ENCODE measurements around the gene CNTN6.

CNTN6 gene

DNA sequence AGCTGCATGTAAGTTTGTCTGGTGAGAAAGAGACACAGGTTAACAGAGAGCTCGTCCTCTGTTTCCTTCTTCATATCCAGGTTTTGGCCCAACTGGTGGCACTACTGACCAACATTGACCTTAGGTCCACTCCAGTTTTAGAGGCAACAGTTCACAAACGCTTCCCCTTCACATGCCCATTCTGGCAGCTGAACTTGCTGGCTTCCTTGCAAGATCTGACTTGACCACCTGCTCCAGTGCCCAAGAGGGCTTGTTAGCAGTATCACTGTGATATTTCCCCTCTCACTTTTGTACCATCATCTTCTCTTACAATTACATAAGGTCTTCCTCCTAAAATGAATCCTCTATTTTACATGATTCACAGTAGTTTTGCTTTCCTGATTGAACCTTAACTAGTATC lies 71.3 kb downstream of the CNTN6 start:
- Histone ChIP-seq H3K27ac (no peak overlapping the region), H3K4me2 (no peak overlapping the region), H4K20me1 (no peaks in the 10 kb centered on the region), H3K27me3 (no peaks in the 10 kb centered on the region), H3K4me3 (no peak overlapping the region), H3K9ac (no peak overlapping the region), H3K4me1 (no peaks in the 10 kb centered on the region), H3K36me3 (no peaks in the 10 kb centered on the region), H3K9me3 (no peaks in the 10 kb centered on the region)
- TF ChIP-seq Cebpa-rat (IDR thresholded peaks at IDR 0.05): no peak

DNA sequence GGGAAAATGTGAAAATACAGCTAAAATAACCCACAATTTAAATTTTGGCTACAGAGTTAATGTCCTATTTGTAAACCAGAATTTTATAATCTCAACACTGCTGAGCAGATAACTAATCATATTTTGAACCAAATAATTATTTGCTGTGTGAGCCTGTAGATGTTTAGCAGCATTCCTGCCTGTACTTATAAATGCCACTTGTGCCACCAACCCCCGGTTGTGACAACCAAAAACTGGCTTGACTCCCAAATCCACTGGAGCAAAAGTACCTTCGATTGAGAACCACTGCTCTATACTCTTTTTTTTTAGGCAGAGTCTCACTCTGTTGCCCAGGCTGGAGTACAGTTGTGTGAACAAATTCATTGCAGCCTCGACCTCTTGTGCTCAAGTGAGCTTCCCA lies 78.5 kb downstream of the CNTN6 start:
- no peak overlapping the region for H3K4me2 ChIP-seq
- no peak overlapping the region for H3K9ac ChIP-seq
- no peaks in the 10 kb centered on the region for H3K27me3 ChIP-seq
- H4K20me1 ChIP-seq: no peaks in the 10 kb centered on the region
- no peaks in the 10 kb centered on the region for H3K36me3 ChIP-seq
- no peaks in the 10 kb centered on the region for H3K9me3 ChIP-seq
- H3K27ac ChIP-seq: no peak overlapping the region
- no peak overlapping the region for H3K4me3 ChIP-seq
- H3K4me1 ChIP-seq: no peaks in the 10 kb centered on the region
- TF ChIP-seq Cebpa-rat (IDR thresholded peaks at IDR 0.05): no peak

DNA sequence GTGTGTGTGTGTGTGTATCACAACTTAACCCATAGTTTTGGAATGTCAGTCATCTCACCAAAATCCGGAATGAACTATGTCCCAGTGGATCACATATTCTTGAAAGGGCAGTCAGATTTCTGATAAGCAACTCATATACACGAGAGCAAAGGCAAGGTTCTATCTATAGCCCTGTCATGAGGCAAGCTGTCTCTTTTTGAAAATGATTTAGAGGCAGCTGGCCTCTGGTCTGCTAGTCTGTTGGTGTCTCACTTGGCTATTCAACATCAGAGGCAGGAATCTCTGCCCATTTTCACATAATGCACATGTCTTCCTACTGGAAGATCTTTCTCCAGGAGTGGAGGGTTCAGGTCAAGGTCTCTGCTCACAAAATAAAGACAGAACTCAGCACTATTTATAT lies 79.8 kb downstream of the CNTN6 start:
- Histone ChIP-seq H3K4me3 (no peak overlapping the region), H4K20me1 (no peaks in the 10 kb centered on the region), H3K27ac (no peak overlapping the region), H3K4me1 (no peaks in the 10 kb centered on the region), H3K36me3 (no peaks in the 10 kb centered on the region), H3K27me3 (no peaks in the 10 kb centered on the region), H3K9ac (no peak overlapping the region), H3K9me3 (no peaks in the 10 kb centered on the region), H3K4me2 (no peak overlapping the region)
- TF ChIP-seq Cebpa-rat (IDR thresholded peaks at IDR 0.05): no peak

DNA sequence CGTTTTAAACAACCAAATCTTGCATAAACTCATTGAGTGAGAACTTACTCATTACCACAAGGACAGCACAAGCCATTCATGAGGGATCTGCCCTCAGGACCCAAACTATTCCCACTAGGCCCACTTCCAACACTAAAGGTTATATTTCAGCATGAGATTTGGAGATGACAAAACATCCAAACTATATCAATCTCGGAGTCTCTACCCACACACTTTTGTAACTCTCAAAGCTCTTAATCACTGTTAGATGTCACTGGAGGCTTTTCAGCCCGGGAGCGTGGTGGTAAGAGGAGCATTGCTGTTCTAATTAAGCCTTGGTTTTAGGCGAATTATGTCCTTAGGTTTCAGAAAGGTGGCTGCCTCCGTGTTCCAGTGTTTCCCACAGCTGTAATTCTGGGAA lies 86.3 kb downstream of the CNTN6 start:
- Histone ChIP-seq H3K27ac (no peak overlapping the region), H3K36me3 (no peaks in the 10 kb centered on the region), H3K9me3 (no peaks in the 10 kb centered on the region), H3K4me3 (no peak overlapping the region), H3K4me1 (no peaks in the 10 kb centered on the region), H3K27me3 (no peaks in the 10 kb centered on the region), H3K9ac (no peak overlapping the region), H4K20me1 (no peaks in the 10 kb centered on the region), H3K4me2 (no peak overlapping the region)
- TF ChIP-seq Cebpa-rat (IDR thresholded peaks at IDR 0.05): no peak

DNA sequence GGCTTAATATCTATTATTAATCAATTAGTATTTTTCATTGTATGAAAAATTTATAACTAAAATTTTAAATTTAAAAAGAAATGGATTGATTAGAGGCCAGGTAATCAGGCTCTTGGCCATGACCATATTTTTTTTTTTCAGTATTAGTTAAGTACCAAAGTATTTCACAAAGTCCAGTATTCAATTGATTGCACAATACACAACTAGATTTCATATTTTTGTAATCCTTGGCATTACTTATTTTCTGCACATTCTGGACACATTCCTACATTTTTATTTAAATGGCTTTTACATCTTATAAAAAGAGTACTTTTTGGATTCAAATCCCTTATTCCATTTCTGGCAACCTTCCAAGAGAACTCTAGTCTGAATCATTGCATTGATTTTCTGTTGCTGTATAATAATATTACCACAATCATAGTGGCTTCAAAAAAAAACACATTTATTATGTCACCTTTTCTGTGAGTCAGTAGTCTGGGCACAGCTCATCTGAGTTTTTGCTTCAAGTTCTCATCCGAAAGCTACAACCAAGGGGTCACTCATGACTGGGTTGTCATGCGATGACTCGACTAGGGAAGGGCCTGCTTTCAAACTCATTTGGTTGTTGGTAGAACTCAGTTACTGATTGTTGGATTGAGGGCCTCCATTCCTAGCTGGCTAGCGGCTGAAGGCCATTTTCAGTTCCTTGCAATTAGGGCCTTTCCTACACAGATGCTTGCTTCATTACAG lies 90.7 kb downstream of the CNTN6 start:
- H3K4me3 ChIP-seq: no peak overlapping the region
- no peak for TF ChIP-seq Cebpa-rat (IDR thresholded peaks at IDR 0.05)
- H3K9me3 ChIP-seq: no peaks in the 10 kb centered on the region
- no peaks in the 10 kb centered on the region for H4K20me1 ChIP-seq
- H3K4me2 ChIP-seq: no peak overlapping the region
- H3K27ac ChIP-seq: no peak overlapping the region
- no peak overlapping the region for H3K9ac ChIP-seq
- no peaks in the 10 kb centered on the region for H3K27me3 ChIP-seq
- H3K4me1 ChIP-seq: peaks cover 5% of the 10 kb centered on the region; the same call in 1 of the 2 replicates
- no peaks in the 10 kb centered on the region for H3K36me3 ChIP-seq

DNA sequence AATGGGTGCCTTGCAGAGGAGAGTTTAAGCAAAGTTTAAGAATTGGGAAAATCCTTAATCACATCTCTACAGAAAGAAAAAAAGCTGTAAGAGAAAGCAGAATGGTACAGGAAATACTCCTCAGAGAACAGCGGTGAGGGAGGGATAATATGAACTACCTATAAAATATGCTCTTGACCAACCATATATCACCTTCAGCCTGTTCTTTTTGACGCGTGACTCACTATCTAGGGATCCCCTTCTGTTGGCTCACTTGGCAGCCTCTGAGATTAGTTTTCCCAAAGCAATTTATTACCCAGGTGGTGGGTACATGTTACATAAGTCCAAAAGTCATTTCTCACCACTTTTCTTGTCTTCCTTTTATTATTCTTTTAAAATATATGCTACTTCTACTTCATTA lies 97.7 kb downstream of the CNTN6 start:
- H4K20me1 ChIP-seq: no peaks in the 10 kb centered on the region
- H3K9me3 ChIP-seq: no peaks in the 10 kb centered on the region
- H3K4me1 ChIP-seq: peaks cover 5% of the 10 kb centered on the region; the same call in 1 of the 2 replicates
- no peak overlapping the region for H3K4me3 ChIP-seq
- no peak overlapping the region for H3K9ac ChIP-seq
- H3K36me3 ChIP-seq: no peaks in the 10 kb centered on the region
- no peak overlapping the region for H3K4me2 ChIP-seq
- no peak overlapping the region for H3K27ac ChIP-seq
- TF ChIP-seq Cebpa-rat (IDR thresholded peaks at IDR 0.05): no peak
- H3K27me3 ChIP-seq: no peaks in the 10 kb centered on the region

DNA sequence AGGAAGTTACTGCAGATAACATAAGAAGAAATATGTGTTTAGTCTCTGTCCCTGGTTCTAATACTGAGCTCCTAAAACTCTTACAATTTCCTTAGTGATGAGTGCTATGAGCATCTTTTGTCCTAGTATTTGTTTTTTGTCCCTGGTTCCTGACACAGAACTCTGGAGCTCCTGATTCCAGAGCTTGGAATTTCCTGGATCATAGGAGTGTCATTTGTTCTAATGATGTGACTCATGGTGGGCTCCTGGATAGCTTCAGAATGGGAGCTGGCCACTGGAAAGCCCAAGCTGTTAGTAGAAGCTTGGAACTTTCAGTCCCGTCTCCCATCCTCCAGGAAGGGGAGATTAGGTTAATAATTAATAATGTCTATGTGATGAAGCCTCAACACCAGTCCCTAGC lies 98.2 kb downstream of the CNTN6 start:
- H3K4me1 ChIP-seq: peaks cover 5% of the 10 kb centered on the region; the same call in 1 of the 2 replicates
- TF ChIP-seq Cebpa-rat (IDR thresholded peaks at IDR 0.05): no peak
- no peak overlapping the region for H3K9ac ChIP-seq
- no peak overlapping the region for H3K4me2 ChIP-seq
- H3K36me3 ChIP-seq: no peaks in the 10 kb centered on the region
- no peak overlapping the region for H3K4me3 ChIP-seq
- no peaks in the 10 kb centered on the region for H3K27me3 ChIP-seq
- no peak overlapping the region for H3K27ac ChIP-seq
- no peaks in the 10 kb centered on the region for H3K9me3 ChIP-seq
- no peaks in the 10 kb centered on the region for H4K20me1 ChIP-seq

DNA sequence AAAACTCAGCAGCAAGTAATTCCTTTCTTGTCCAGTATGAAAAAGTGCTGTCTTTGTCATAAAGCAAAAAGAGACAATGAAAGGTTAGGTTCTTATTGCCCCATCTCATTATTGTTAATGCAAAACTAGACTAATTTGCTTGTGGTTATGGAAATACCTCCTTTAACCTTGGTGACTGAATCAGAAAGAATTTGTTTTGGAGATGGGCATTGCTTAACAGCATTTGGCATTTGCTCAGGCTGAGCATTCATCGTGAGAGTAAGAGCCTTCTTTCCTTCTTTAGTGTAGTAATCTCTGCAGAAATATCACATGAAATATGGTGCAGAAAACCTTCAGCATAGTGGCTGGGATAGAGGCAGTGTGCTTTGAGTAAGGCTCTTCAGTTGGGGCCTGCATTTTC lies 103.1 kb downstream of the CNTN6 start:
- H3K4me2 ChIP-seq: no peak overlapping the region
- H3K9me3 ChIP-seq: no peaks in the 10 kb centered on the region
- H3K9ac ChIP-seq: no peak overlapping the region
- no peak overlapping the region for H3K4me3 ChIP-seq
- no peak for TF ChIP-seq Cebpa-rat (IDR thresholded peaks at IDR 0.05)
- H3K4me1 ChIP-seq: no peaks in the 10 kb centered on the region
- no peaks in the 10 kb centered on the region for H3K27me3 ChIP-seq
- no peaks in the 10 kb centered on the region for H4K20me1 ChIP-seq
- H3K27ac ChIP-seq: no peak overlapping the region
- H3K36me3 ChIP-seq: no peaks in the 10 kb centered on the region

DNA sequence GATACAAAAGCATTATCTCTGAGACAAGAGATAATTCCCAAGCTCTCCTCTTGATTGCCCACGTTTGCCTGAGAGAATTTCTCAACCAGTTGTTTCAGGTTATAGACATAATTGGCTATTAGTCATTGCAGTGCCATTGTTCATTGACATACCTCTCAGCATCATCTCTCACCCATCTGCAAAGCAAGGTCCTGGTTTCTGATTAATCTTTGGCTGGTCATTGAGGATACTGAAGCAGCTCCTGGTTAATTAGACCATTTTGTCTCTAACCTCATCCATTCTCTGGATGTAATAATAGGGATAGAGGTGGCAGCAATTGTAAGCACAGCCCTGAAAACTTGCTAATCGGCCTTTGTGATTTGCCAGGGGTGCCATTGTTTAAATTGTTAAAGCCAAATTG lies 104.2 kb downstream of the CNTN6 start:
- H3K4me1 ChIP-seq: no peaks in the 10 kb centered on the region
- no peak overlapping the region for H3K4me3 ChIP-seq
- no peaks in the 10 kb centered on the region for H4K20me1 ChIP-seq
- H3K27ac ChIP-seq: no peak overlapping the region
- no peak overlapping the region for H3K4me2 ChIP-seq
- no peaks in the 10 kb centered on the region for H3K9me3 ChIP-seq
- H3K9ac ChIP-seq: no peak overlapping the region
- TF ChIP-seq Cebpa-rat (IDR thresholded peaks at IDR 0.05): no peak
- no peaks in the 10 kb centered on the region for H3K36me3 ChIP-seq
- H3K27me3 ChIP-seq: no peaks in the 10 kb centered on the region

DNA sequence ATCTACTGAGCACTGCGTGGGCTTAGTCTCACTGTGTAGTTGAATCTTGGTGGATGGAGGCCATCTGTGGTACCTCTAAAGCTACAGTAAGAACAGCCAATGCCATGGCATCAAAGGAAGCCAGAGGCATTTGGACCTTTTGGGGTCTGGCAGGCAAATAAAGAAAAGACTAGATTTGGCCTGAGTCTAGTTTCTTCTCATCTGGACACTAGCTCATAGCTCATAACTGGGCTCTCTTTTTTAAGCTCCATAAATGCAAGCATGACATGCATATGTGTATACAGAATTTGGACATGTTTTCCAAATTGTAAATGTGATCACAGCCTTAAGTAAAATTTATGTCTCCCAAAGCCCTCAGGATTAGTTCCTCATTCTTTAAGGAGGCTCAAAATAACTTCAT lies 107.5 kb downstream of the CNTN6 start:
- Histone ChIP-seq H3K9ac (no peak overlapping the region), H4K20me1 (no peaks in the 10 kb centered on the region), H3K27me3 (no peaks in the 10 kb centered on the region), H3K27ac (no peak overlapping the region), H3K4me1 (no peaks in the 10 kb centered on the region), H3K4me3 (no peak overlapping the region), H3K4me2 (no peak overlapping the region), H3K36me3 (no peaks in the 10 kb centered on the region), H3K9me3 (no peaks in the 10 kb centered on the region)
- no peak for TF ChIP-seq Cebpa-rat (IDR thresholded peaks at IDR 0.05)

DNA sequence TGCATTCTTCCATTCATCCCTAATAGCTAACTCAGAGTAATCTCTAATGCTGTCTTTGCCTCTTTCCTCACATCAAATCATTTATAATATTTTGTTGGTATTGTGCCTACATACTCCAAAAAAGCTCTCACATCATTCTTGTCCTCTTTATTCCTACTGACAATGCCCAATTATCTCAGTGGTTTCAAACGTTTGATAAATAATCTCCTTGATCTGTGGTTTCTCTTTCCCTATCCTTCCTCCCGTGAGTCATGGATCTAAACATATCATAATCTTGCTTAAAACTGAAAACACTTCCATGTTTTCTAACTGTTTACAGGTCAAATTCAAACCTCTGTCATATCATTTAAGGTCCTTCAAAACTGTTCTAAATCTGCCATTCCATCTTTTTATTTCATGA lies 115.1 kb downstream of the CNTN6 start:
- no peak for TF ChIP-seq Cebpa-rat (IDR thresholded peaks at IDR 0.05)
- Histone ChIP-seq H3K27ac (no peak overlapping the region), H3K4me2 (no peak overlapping the region)

More for the DNA sequence above, 115.1 kb downstream of the CNTN6 start:
- Histone ChIP-seq H3K9ac (no peak overlapping the region), H4K20me1 (no peaks in the 10 kb centered on the region), H3K36me3 (no peaks in the 10 kb centered on the region), H3K27me3 (no peaks in the 10 kb centered on the region), H3K9me3 (no peaks in the 10 kb centered on the region), H3K4me1 (no peaks in the 10 kb centered on the region), H3K4me3 (no peak overlapping the region)

Measured in BLaER1 (cell line).